BJ (cell line): ENCODE measurements around the gene FDXR. TPM values are rescaled to one million over a fixed set of nuclear protein-coding genes. Genes with fewer than 3 reads are reported as not detected.
"Not testable (repeated sequence)": the region's sequence is repeated elsewhere in the genome, so short reads cannot be mapped to it uniquely, and the experiment has no call there.

Experiments used
- CTCF ChIA-PET: fragments of 350-600 bp; formaldehyde crosslinking; extraction: SDS; loops from one replicate; lab custom pipeline; 2021; ENCODE audit warnings: antibody characterized with exemption, inconsistent platforms; lab: Yijun Ruan, JAX
- POLR2A ChIA-PET: fragments of 300-600 bp; sonication (Branson Sonifier 250); formaldehyde crosslinking; extraction: SDS; loops from one replicate; lab custom pipeline; 2021; ENCODE audit warnings: antibody characterized with exemption; lab: Charles Lee
- DNase-seq: peaks from one replicate; pipeline ENCODE4 v3.0.0-alpha.2; 2011; ENCODE audit warnings: low read depth
- H3K27me3 ChIP-seq: 2 replicates; pipeline ENCODE4 v1.6.0; 2011; ENCODE audit warnings: low read length; ENCODE audit not compliant: control insufficient read depth, insufficient read depth
- H3K36me3 ChIP-seq: 2 replicates; pipeline ENCODE4 v1.5.1; 2011; ENCODE audit warnings: low read length; ENCODE audit not compliant: control insufficient read depth, insufficient read depth
- H3K4me3 ChIP-seq: 2 replicates; pipeline ENCODE4 v1.5.1; 2011; ENCODE audit warnings: low read depth, mild to moderate bottlenecking, control low read depth, low read length
- polyA plus RNA-seq: library from polyadenylated mRNA; depleted of rRNA; stranded (reverse); fragments of >200 nt; gene quantifications from 2 replicates; pipeline ENCODE4 v1.2.3, GENCODE V29; 2011
- TF ChIP-seq, protein P1 (sequence below): IDR thresholded peaks from 2 replicates; pipeline ENCODE4 v1.5.1; 2011; ENCODE audit warnings: low read depth, mild to moderate bottlenecking, control low read depth, inconsistent platforms, low read length, moderate library complexity; ENCODE audit not compliant: insufficient read depth

Gene FDXR
- polyA plus RNA-seq, 1 experiment: 38.0 TPM

DNA sequence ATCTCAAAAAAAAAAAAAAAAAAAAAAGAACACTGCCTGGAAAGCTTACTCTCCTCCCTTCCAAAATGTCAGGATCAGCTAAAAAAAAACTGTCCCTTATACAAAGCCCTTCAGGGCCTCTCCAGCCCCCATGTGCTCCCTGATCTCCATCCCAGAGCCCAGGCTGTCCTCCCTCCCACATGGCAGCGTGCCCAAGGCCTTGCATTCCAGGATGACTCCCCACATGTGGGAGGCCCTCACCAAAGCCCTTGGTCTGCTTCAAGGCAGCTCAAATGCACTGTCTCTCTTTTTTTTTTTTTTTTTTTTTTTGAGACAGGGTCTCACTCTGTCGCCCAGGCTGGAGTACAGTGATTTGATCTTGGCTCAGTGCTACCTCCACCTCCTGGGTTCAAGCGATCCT is 2.3 kb downstream of the FDXR start:
- ChIA-PET POLR2A (interaction anchor here (0.6 kb wide), 1 partner anchor 121 kb away, joined by 3 read pairs; no protein-coding TSS in a partner anchor), CTCF (interaction anchor here (0.7 to 17.3 kb wide), 6 partner anchors 8 to 134 kb away, joined by 3 to 297 read pairs (median 4); partner anchors contain the start of gene RAB37)
- Histone ChIP-seq H3K4me3 (no peak overlapping the region), H3K27me3 (no peaks in the 10 kb centered on the region), H3K36me3 (peaks cover 12% of the 10 kb centered on the region)
- no peak for DNase-seq
- TF ChIP-seq, protein P1, sequence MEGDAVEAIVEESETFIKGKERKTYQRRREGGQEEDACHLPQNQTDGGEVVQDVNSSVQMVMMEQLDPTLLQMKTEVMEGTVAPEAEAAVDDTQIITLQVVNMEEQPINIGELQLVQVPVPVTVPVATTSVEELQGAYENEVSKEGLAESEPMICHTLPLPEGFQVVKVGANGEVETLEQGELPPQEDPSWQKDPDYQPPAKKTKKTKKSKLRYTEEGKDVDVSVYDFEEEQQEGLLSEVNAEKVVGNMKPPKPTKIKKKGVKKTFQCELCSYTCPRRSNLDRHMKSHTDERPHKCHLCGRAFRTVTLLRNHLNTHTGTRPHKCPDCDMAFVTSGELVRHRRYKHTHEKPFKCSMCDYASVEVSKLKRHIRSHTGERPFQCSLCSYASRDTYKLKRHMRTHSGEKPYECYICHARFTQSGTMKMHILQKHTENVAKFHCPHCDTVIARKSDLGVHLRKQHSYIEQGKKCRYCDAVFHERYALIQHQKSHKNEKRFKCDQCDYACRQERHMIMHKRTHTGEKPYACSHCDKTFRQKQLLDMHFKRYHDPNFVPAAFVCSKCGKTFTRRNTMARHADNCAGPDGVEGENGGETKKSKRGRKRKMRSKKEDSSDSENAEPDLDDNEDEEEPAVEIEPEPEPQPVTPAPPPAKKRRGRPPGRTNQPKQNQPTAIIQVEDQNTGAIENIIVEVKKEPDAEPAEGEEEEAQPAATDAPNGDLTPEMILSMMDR: no peak

DNA sequence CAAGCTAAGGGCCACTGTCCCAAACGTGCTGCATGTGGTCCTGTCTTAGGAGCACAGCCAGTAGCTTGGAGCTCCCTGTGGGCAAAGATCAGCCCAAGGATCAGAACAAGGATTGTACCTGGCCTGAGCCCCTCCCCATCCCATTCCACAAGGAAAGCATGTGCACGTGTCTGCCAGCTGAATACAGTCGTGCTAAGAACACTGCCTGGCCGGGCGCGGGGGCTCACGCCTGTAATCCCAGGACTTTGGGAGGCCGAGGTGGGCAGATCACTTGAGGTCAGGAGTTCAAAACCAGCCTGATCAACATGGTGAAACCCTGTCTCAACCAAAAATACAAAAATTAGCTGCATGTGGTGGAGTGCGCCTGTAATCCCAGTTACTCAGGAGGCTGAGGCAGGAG is 2.8 kb downstream of the FDXR start:
- peaks cover 13% of the 10 kb centered on the region for H3K36me3 ChIP-seq
- ChIA-PET CTCF (interaction anchor here (1.2 to 17.3 kb wide), 3 partner anchors 27 to 133 kb away, joined by 3 to 297 read pairs (median 5); partner anchors contain the start of gene RAB37), POLR2A (interaction anchor here (0.6 kb wide), 1 partner anchor 120 kb away, joined by 3 read pairs; no protein-coding TSS in a partner anchor)
- H3K4me3 ChIP-seq, DNase-seq, H3K27me3 ChIP-seq: not testable (repeated sequence)

DNA sequence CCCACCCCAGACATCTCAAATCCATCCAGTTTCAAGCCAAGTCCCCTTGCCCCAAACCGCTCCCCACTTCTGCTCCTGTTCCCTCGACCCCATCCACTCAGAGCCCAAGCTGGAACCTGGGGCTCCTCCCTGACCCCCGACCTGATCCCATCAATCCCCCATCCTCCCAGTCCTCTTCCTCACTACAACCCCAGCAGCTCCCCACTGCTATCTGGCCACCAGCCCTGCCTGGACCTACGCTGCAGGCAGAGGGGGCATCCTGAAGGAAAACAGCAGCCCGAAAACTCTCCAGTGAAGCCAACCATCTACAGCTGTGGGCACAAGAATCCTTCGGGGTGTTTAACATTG is 3.9 kb downstream of the FDXR start:
- ChIA-PET POLR2A (no interaction called here), CTCF (interaction anchor here (0.9 to 17.3 kb wide), 3 partner anchors 26 to 77 kb away, joined by 3 to 297 read pairs (median 5); no protein-coding TSS in a partner anchor)
- no peak for DNase-seq
- TF ChIP-seq, protein P1: no peak
- Histone ChIP-seq H3K4me3 (no peak overlapping the region), H3K27me3 (no peaks in the 10 kb centered on the region), H3K36me3 (peaks cover 15% of the 10 kb centered on the region)

DNA sequence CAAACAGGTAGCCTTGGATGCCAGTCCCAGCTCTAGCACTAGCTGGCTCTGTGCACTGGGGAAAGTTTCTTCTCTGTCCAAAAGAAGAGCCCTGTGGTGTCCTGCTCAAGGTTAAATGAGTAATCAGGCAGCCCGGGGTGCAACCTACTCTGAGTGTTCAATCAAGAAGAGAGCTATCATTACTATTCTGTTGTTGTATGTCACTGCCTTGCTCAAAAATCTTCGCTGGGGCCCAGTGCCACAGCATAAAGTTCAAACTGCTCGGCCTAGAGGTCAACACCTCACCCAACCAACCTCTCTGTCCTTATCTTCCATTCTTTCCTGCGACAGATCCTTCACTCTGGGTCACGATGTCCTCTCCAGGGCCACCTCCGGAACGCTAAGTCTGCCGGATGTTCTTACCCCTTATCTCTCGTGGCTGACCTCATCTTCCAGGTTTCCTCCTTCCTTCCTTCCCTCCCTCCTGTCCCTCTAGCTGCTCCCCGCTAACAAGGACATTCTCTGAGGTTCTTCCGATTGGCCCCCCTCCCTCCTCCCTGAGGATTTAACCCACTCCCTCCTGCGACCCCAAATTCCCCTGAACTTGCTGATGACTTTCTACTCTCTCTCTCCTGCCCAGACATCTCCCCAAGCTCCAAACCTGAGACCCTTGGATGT is 4.4 kb downstream of the FDXR start:
- no peak for DNase-seq
- Histone ChIP-seq H3K36me3 (peaks cover 18% of the 10 kb centered on the region), H3K4me3 (no peak overlapping the region), H3K27me3 (no peaks in the 10 kb centered on the region)
- POLR2A ChIA-PET: no interaction called here
- CTCF ChIA-PET: interaction anchor here (0.9 to 17.3 kb wide), 3 partner anchors 49 to 123 kb away, joined by 3 to 297 read pairs (median 115); no protein-coding TSS in a partner anchor
- TF ChIP-seq, protein P1: no peak

DNA sequence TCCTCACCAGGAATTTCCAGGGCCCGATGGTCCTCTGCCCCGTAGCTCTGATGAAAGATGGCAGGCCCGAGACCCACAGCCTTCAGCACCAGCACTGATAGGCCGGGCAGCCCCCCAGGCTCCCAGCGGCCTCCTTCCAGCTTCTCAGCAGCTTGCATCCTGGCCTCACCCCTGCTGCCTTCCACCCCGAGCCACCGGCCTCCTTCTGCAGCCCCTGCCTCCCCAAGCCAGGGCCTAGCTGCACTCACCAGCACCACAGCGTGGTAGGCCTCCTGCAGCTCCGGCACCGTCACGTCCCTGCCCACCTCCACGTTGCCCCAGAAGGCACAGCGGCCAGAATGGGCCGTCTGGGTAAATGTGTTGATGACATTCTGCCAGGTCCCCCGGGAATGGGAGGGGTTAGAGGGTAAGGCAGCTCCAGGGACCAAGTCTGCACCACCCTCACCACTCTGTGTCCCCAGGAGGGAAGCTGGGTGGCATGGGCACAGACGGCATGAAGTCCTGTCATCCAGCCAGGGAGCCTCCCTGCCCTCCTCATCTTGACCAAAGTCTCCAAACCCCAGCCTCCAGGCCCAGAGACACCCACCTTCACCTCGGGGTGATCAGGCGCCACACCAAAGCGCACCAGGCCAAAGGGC is 6.5 kb downstream of the FDXR start:
- Histone ChIP-seq H3K27me3 (peaks cover 5% of the 10 kb centered on the region), H3K4me3 (no peak overlapping the region), H3K36me3 (peaks cover 21% of the 10 kb centered on the region)
- DNase-seq: no peak
- POLR2A ChIA-PET: no interaction called here
- CTCF ChIA-PET: interaction anchor here (0.9 to 17.3 kb wide), 12 partner anchors 10 to 209 kb away, joined by 3 to 297 read pairs (median 6); no protein-coding TSS in a partner anchor
- TF ChIP-seq, protein P1: no peak
